ENCODE results near the gene PFKFB3.

- TF ChIP-seq CTCF (IDR thresholded peaks at IDR 0.05; ENCODE audit: low read length) (no peak), EZH2phosphoT487 (IDR thresholded peaks at IDR 0.05; ENCODE audit: low read length) (no peak), EZH2 (optimal IDR thresholded peaks at IDR 0.05; ENCODE audit: low read depth, low read length) (no peak)
These were observed 17.6 kb upstream of the PFKFB3 start for GRCh38 chr10:6185039-6185716.
